Right lobe of liver (tissue), 4 donors: ENCODE results near the gene CDIP1.

Experiments used
- POLR2A ChIP-seq: fragments of 450-650 bp; IDR thresholded peaks from one replicate; pipeline ENCODE4 v1.6.1; 2017; ENCODE audit warnings: antibody characterized with exemption, mild to moderate bottlenecking
- TF ChIP-seq, protein P1 (sequence below), 4 donors: fragments of 200-600 bp in 3 of 4; fragments of 450-650 bp in 1 of 4; IDR thresholded peaks; one replicate each; pipeline versions ENCODE4 v1.5.1 to v1.8.0; 2016 to 2022; ENCODE audit warnings: antibody characterized with exemption in 4 of 4, mild to moderate bottlenecking in 2 of 4
- donor health status: DM: no; HTN: no; CAD: no.
- donor health status: DM: no; HTN: no; CAD: no.
- donor health status: DM: no; HTN: yes; CAD: no.

GRCh38 chr16:4533490-4533889, 5.1 kb downstream of the CDIP1 start:
- TF ChIP-seq, protein P1, sequence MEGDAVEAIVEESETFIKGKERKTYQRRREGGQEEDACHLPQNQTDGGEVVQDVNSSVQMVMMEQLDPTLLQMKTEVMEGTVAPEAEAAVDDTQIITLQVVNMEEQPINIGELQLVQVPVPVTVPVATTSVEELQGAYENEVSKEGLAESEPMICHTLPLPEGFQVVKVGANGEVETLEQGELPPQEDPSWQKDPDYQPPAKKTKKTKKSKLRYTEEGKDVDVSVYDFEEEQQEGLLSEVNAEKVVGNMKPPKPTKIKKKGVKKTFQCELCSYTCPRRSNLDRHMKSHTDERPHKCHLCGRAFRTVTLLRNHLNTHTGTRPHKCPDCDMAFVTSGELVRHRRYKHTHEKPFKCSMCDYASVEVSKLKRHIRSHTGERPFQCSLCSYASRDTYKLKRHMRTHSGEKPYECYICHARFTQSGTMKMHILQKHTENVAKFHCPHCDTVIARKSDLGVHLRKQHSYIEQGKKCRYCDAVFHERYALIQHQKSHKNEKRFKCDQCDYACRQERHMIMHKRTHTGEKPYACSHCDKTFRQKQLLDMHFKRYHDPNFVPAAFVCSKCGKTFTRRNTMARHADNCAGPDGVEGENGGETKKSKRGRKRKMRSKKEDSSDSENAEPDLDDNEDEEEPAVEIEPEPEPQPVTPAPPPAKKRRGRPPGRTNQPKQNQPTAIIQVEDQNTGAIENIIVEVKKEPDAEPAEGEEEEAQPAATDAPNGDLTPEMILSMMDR (IDR thresholded peaks at IDR 0.05), result no peak
- TF ChIP-seq POLR2A, result no peak
